Esophagus (tissue), 2 donors: ENCODE measurements around the gene KIF1A. TPM values are rescaled to one million over a fixed set of nuclear protein-coding genes. Genes with fewer than 3 reads are reported as not detected.

Source experiments
- H3K27ac ChIP-seq, 2 donors: one replicate each; pipeline ENCODE4 v1.5.1; 2013; ENCODE audit warnings: low read depth in 2 of 2, mild to moderate bottlenecking in 2 of 2, inconsistent platforms in 1 of 2, low read length in 1 of 2, moderate library complexity in 1 of 2
- H3K27me3 ChIP-seq, 2 donors: one replicate each; pipeline ENCODE4 v1.6.1; 2013; ENCODE audit warnings: low read length in 2 of 2, control low read depth in 1 of 2, mild to moderate bottlenecking in 1 of 2; ENCODE audit not compliant: insufficient read depth in 2 of 2, control insufficient read depth in 1 of 2
- H3K36me3 ChIP-seq, 2 donors: one replicate each; pipeline ENCODE4 v1.6.1; 2013; ENCODE audit warnings: low read length in 1 of 2; ENCODE audit not compliant: control insufficient read depth in 2 of 2, insufficient read depth in 2 of 2
- H3K4me1 ChIP-seq, 2 donors: one replicate each; pipeline ENCODE4 v1.6.1; 2013; ENCODE audit warnings: low read length in 1 of 2; ENCODE audit not compliant: control insufficient read depth in 2 of 2, insufficient read depth in 2 of 2
- H3K4me3 ChIP-seq, 2 donors: one replicate each; pipeline ENCODE4 v1.5.1; 2013; ENCODE audit warnings: low read length in 2 of 2, mild to moderate bottlenecking in 2 of 2, low read depth in 1 of 2, moderate library complexity in 1 of 2
- H3K9me3 ChIP-seq, 2 donors: one replicate each; pipeline ENCODE4 v1.6.1; 2013; ENCODE audit warnings: mild to moderate bottlenecking in 2 of 2, low read depth in 1 of 2, low read length in 1 of 2, moderate library complexity in 1 of 2; ENCODE audit not compliant: control insufficient read depth in 2 of 2, insufficient read depth in 1 of 2
- WGBS, 2 donors: extraction: QIAGEN DNeasy Blood & Tissue Kit; methylation state at CpG; one replicate each; pipeline ENCODE4 v1.1.7; 2013; 5-methylcytosine and 5-hydroxymethylcytosine counted together
- polyA plus RNA-seq, 2 donors: library from polyadenylated mRNA; stranded (reverse); fragments of 200-250 nt; gene quantifications; one replicate each; pipeline ENCODE4 v1.2.3, GENCODE V29; 2013
- donor health status: healthy with polysubstance abuse.
- donor health status: Bipolar disorder and iron deficiency.

The KIF1A gene
- polyA plus RNA-seq, 2 donors = 0.04 to 0.06 TPM

- H3K4me1 ChIP-seq = peaks cover 0 to 6% of the 10 kb centered on the region in 2 donors
- H3K27me3 ChIP-seq = peaks cover 0 to 3% of the 10 kb centered on the region in 2 donors
- H3K36me3 ChIP-seq = no peaks in the 10 kb centered on the region
- peaks cover 0 to 8% of the 10 kb centered on the region in 2 donors for H3K9me3 ChIP-seq
- no peak overlapping the region for H3K27ac ChIP-seq
- WGBS, 2 donors = 92 to 93% methylated on average over 4 of the region's 4 CpGs
- H3K4me3 ChIP-seq = no peak overlapping the region
Observed at GRCh38 chr2:240814280-240814679, 5.7 kb downstream of the KIF1A start.

- no peak overlapping the region for H3K4me3 ChIP-seq
- H3K27ac ChIP-seq = no peak overlapping the region
- 94 to 95% methylated on average over 17 of the region's 17 CpGs for WGBS, 2 donors
- no peaks in the 10 kb centered on the region for H3K27me3 ChIP-seq
- no peaks in the 10 kb centered on the region for H3K4me1 ChIP-seq
- peaks cover 0 to 8% of the 10 kb centered on the region in 2 donors for H3K9me3 ChIP-seq
- H3K36me3 ChIP-seq = no peaks in the 10 kb centered on the region
Observed at GRCh38 chr2:240813231-240813921, 6.6 kb downstream of the KIF1A start.

- Histone ChIP-seq H3K36me3 (no peaks in the 10 kb centered on the region), H3K27me3 (no peaks in the 10 kb centered on the region), H3K27ac (no peak overlapping the region), H3K4me3 (no peak overlapping the region), H3K9me3 (peaks cover 0 to 8% of the 10 kb centered on the region in 2 donors), H3K4me1 (no peaks in the 10 kb centered on the region)
- 89 to 90% methylated on average over 20 of the region's 20 CpGs for WGBS, 2 donors
Observed at GRCh38 chr2:240812721-240813120, 7.3 kb downstream of the KIF1A start.

DNA sequence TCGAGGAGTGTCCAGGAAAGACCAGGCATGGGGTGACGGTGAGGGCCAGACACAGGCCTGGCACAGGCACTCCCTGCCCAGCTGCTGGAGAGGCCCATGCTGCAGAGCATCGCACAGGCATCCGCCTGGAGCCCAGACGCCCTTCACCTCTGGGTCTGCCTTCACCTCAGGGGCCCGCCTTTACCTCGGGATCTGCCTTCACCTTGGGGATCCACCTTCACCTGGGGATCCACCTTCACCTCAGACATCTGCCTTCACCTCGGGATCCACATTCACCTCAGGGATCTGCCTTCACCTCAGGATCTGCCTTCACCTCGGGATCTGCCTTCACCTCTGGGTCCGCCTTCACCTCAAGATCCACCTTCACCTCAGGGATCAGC lies 7.7 kb downstream of the KIF1A start:
- Histone ChIP-seq H3K27me3 (no peaks in the 10 kb centered on the region), H3K27ac (no peak overlapping the region), H3K36me3 (no peaks in the 10 kb centered on the region), H3K4me3 (no peak overlapping the region), H3K9me3 (peaks cover 0 to 8% of the 10 kb centered on the region in 2 donors), H3K4me1 (no peaks in the 10 kb centered on the region)
- 96% methylated on average over 10 of the region's 10 CpGs for WGBS, 2 donors

DNA sequence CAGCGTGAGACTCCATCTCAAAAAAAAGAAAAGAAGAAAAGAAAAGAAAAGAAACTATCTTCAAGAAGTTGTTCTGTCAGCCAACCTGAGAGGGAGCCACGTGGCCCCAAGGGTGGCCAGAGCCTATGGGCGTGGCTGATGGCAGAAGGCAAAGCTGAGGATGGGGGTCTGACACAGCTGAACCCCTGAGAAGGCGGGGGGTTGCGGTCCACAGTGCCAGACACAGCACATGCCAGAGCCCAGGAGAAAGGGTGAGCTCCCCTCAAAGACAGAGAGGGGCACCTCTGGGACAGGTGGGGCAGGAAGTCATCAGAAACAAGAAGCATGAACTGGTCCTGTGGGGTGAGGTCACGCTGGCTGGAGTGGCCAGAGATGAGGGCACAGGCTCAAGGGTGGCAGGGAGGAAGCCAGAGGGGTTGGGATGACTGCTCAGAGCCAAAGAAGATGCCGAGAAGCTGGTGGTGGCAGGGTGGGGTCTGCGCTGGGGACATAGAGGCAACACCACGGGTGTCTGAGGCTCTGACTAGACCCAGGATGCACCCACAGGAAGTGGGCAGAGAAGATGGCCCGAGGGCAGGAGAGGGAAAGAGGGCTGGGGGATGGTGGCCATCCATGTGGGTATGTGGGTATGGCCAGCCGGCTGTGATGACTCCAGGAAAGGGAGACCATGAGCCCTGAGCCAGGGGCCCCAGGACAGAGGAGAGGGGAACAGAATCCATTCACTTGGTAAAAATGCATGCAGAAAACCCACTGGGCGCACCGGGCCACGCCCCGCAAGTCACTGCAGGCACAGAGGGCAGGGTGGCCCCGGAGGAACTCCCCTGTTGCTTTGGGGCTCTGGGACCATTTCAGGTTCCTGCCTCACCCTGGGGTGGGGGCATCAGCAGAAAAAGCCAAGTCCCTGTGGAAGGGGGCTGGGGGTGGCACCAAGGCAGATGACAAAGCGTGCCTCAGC lies 8.4 kb downstream of the KIF1A start:
- no peak overlapping the region for H3K4me3 ChIP-seq
- H3K9me3 ChIP-seq = peaks cover 0 to 8% of the 10 kb centered on the region in 2 donors
- no peaks in the 10 kb centered on the region for H3K27me3 ChIP-seq
- H3K27ac ChIP-seq = no peak overlapping the region
- H3K4me1 ChIP-seq = no peaks in the 10 kb centered on the region
- 90 to 91% methylated on average over 17 of the region's 17 CpGs for WGBS, 2 donors
- no peaks in the 10 kb centered on the region for H3K36me3 ChIP-seq

DNA sequence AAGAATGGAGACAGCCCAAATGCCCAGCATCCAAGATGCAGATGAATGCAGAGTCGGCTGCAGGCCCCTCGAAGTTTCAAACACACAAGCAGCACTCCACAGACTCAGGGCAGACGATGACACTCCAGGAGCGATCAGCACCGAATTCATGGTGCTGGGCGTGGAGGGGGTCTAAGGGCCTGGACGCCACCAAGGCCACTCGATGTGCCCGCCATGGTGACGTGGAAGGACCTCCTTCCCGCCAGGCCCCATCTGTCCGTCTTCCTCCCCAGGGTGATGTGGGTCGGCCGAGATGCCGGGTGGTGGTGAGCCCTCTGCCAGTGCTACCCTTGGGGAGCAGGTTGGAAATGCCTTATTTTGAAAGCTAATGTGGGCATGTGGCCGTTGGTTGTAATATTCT lies 9.4 kb downstream of the KIF1A start:
- Histone ChIP-seq H3K27me3 (no peaks in the 10 kb centered on the region), H3K4me1 (no peaks in the 10 kb centered on the region), H3K36me3 (no peaks in the 10 kb centered on the region), H3K9me3 (peaks cover 0 to 10% of the 10 kb centered on the region in 2 donors), H3K27ac (no peak overlapping the region), H3K4me3 (no peak overlapping the region)
- WGBS, 2 donors = 90 to 91% methylated on average over 16 of the region's 16 CpGs

DNA sequence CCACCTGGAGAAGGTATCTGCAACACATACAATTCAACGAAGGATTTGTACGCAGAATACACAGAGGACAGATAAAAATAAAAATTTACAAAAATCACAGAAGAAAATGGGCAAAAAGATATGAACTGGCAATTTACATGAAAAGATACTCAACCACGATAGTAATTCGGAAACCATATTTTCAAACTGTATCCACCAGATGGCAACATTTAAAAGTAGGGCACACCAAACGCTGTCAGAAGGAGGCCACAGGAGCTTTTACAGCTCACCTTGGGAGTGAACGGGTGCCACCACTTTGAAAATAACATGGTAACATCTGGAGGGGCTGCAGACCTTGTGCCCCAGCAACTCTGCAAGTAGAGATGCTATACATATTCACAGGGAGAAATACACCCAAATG lies 9.8 kb downstream of the KIF1A start:
- Histone ChIP-seq H3K36me3 (no peaks in the 10 kb centered on the region), H3K27me3 (no peaks in the 10 kb centered on the region), H3K4me3 (no peak overlapping the region), H3K4me1 (no peaks in the 10 kb centered on the region), H3K9me3 (peaks cover 0 to 10% of the 10 kb centered on the region in 2 donors), H3K27ac (no peak overlapping the region)
- 58% methylated on average over 6 of the region's 6 CpGs for WGBS, 2 donors

DNA sequence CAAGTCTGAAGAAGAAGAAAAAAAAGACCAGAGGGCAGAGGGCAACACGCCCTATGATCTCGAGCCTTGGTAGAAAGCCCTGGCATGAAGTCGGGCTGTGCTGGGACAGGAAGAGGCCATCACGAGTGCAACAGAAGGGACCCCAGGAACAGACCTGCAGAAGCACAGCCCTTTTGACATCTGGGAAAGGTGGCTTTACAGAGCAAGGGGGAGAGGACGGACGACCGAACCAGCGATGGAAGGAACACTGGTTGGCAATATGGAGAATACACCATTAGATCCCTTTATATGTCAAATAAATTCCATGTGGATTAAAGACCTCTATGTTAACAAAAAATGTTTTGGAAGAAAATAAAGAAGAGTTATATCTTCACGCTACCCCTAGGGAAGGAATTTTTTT lies 10.7 kb downstream of the KIF1A start:
- H3K27me3 ChIP-seq = no peaks in the 10 kb centered on the region
- H3K36me3 ChIP-seq = no peaks in the 10 kb centered on the region
- H3K9me3 ChIP-seq = peaks cover 0 to 10% of the 10 kb centered on the region in 2 donors
- 80 to 83% methylated on average over 9 of the region's 9 CpGs for WGBS, 2 donors
- no peak overlapping the region for H3K4me3 ChIP-seq
- H3K27ac ChIP-seq = no peak overlapping the region
- H3K4me1 ChIP-seq = no peaks in the 10 kb centered on the region

- H3K27me3 ChIP-seq = peaks cover 0 to 3% of the 10 kb centered on the region in 2 donors
- H3K9me3 ChIP-seq = peaks cover 0 to 3% of the 10 kb centered on the region in 2 donors
- H3K36me3 ChIP-seq = no peaks in the 10 kb centered on the region
- WGBS, 2 donors = 89 to 94% methylated on average over 2 of the region's 2 CpGs
- no peaks in the 10 kb centered on the region for H3K4me1 ChIP-seq
- H3K4me3 ChIP-seq = no peak overlapping the region
- no peak overlapping the region for H3K27ac ChIP-seq
Observed at GRCh38 chr2:240806459-240806858, 13.6 kb downstream of the KIF1A start.
